ENCODE results near the gene OSBPL2. TPM values are rescaled to one million over a fixed set of nuclear protein-coding genes. Genes with fewer than 3 reads are reported as not detected.

Gene OSBPL2
- total and polyA plus RNA-seq, 2 donors (not counting 3 experiments of a cell fraction or from before 2014, with no cell fraction given) = 13.1 to 33.0 TPM

- H3K4me3 ChIP-seq (replicated peaks in 1 of 3; ENCODE audit: insufficient read depth in 1 of 3, low read depth in 1 of 3, low read length in 3 of 3) = no peak overlapping the region
- DNase-seq (ENCODE audit: low read depth, low spot score) (no peak), FAIRE-seq (no peak)
- no peaks in the 10 kb centered on the region for H3K79me2 ChIP-seq (ENCODE audit: control insufficient read depth, insufficient read depth, low read length)
- ChIA-PET POLR2A (no interaction called here), CTCF (no interaction called here)
- H3K27ac ChIP-seq (ENCODE audit: insufficient read depth, low read depth, low read length) = no peak overlapping the region
- no peaks in the 10 kb centered on the region for H3K9me1 ChIP-seq (replicated peaks; ENCODE audit: control insufficient read depth, extremely low read depth, insufficient read depth, low read length)
- no peak for TF ChIP-seq MAX (IDR thresholded peaks at IDR 0.05; ENCODE audit: insufficient read depth, insufficient read length)
- no peak for TF ChIP-seq POLR2A (IDR thresholded peaks at IDR 0.05; ENCODE audit: low read depth, low read length)
- no peak for TF ChIP-seq GATA2 (IDR thresholded peaks at IDR 0.05; ENCODE audit: insufficient read depth, insufficient read length, low read depth, low read length)
- TF ChIP-seq EZH2 (IDR thresholded peaks at IDR 0.05; ENCODE audit: borderline replicate concordance, low read depth, low read length, severe bottlenecking) = no peak
- no peak for TF ChIP-seq CTCF (IDR thresholded peaks at IDR 0.05; ENCODE audit: extremely low read depth in 1 of 2, insufficient read depth in 1 of 2, low read depth in 1 of 2, low read length in 2 of 2)
- TF ChIP-seq POLR2AphosphoS5 (IDR thresholded peaks at IDR 0.05; ENCODE audit: insufficient read depth, low read depth, low read length) = no peak
- TF ChIP-seq JUN (IDR thresholded peaks at IDR 0.05; ENCODE audit: borderline replicate concordance, insufficient read depth, insufficient read length, low read depth) = no peak
- no peak for TF ChIP-seq FOS (IDR thresholded peaks at IDR 0.05; ENCODE audit: borderline replicate concordance, insufficient read depth, low read length)
- no peak for TF ChIP-seq MYC (IDR thresholded peaks at IDR 0.05; ENCODE audit: low read depth, low read length)
- BruUV-seq (replicated peaks) = no TSS peak
- H3K4me2 ChIP-seq (ENCODE audit: insufficient read depth, low read length) = no peak overlapping the region
- H3K36me3 ChIP-seq (ENCODE audit: control insufficient read depth in 2 of 2, extremely low read depth in 1 of 2, insufficient read depth in 2 of 2, low read length in 2 of 2) = no peaks in the 10 kb centered on the region
- no peaks in the 10 kb centered on the region for H3K9me3 ChIP-seq (replicated peaks; ENCODE audit: control insufficient read depth, insufficient read depth, low read length)
- dilution Hi-C loops (cut with MboI; ENCODE audit: extremely low pct_ligation_motif_present, low sequenced_read_pairs) (no loop called here), intact Hi-C loops (cut with micrococcal nuclease) (no loop called here)
- no peaks in the 10 kb centered on the region for H3K27me3 ChIP-seq (ENCODE audit: control insufficient read depth in 2 of 2, insufficient read depth in 2 of 2, low read length in 2 of 2)
- H3K4me1 ChIP-seq (ENCODE audit: control insufficient read depth, extremely low read depth, insufficient read depth, low read length) = peaks cover 5% of the 10 kb centered on the region
- H4K20me1 ChIP-seq (replicated peaks; ENCODE audit: control insufficient read depth, extremely low read depth, insufficient read depth, low read length) = no peaks in the 10 kb centered on the region
- no peak overlapping the region for H2AFZ ChIP-seq (ENCODE audit: low read depth, low read length)
- no peak overlapping the region for H3K9ac ChIP-seq (replicated peaks; ENCODE audit: extremely low read depth, insufficient read depth, low read length)
These were observed 30.1 kb upstream of the OSBPL2 start for GRCh38 chr20:62208061-62208794.

All from endothelial cell of umbilical vein (primary cell).